SK-N-SH (cell line): Measurements from ENCODE around the gene TMPRSS11F. TPM values are rescaled to one million over a fixed set of nuclear protein-coding genes. Genes with fewer than 3 reads are reported as not detected.

Experiments used
- CTCF ChIA-PET: fragments of 300-600, 350-600 bp; formaldehyde crosslinking; extraction: SDS; loops from one replicate; lab custom pipeline; 2021; lab: Yijun Ruan, JAX
- POLR2A ChIA-PET: fragments of 350-600 bp; sonication (Branson Sonifier 250); formaldehyde crosslinking; extraction: SDS; loops from one replicate; lab custom pipeline; 2020; ENCODE audit warnings: antibody characterized with exemption, inconsistent platforms; lab: Yijun Ruan, JAX
- DNase-seq: peaks from one replicate; pipeline ENCODE4 v3.0.0; 2012
- H2AFZ ChIP-seq: fragments of 200-600 bp; sonication (generic); 2 replicates; pipeline ENCODE4 v1.8.1; 2016; ENCODE audit warnings: antibody characterized with exemption, mild to moderate bottlenecking, low read depth
- H3F3A ChIP-seq: fragments of 200-600 bp; sonication (generic); replicated peaks from 2 replicates; pipeline ENCODE3; 2016; ENCODE audit warnings: antibody characterized with exemption, mild to moderate bottlenecking; ENCODE audit not compliant: insufficient read depth
- H3K27ac ChIP-seq, 2 experiments: fragments of 200-500 bp in 1 of 2; fragments of 200-600 bp in 1 of 2; sonication (Bioruptor generic) in 1 of 2; sonication (generic), shearing (Covaris generic) in 1 of 2; 2 replicates each; pipeline versions ENCODE4 v1.5.1 to v1.6.1; 2014 to 2016; ENCODE audit warnings: low read depth in 2 of 2, inconsistent platforms in 1 of 2, low read length in 1 of 2, mild to moderate bottlenecking in 1 of 2, mixed read lengths in 1 of 2
- H3K27me3 ChIP-seq: fragments of 200-600 bp; sonication (generic), shearing (Covaris generic); 2 replicates; pipeline ENCODE4 v1.6.1; 2016; ENCODE audit warnings: mixed run types; ENCODE audit not compliant: insufficient read depth
- H3K36me3 ChIP-seq, 2 experiments: fragments of 200-500 bp in 1 of 2; fragments of 200-600 bp in 1 of 2; sonication (Bioruptor generic) in 1 of 2; sonication (generic) in 1 of 2; replicated peaks in 1 of 2; 2 replicates each; pipeline versions ENCODE3 to v1.5.1; 2014 to 2016; ENCODE audit warnings: low read length in 1 of 2, mild to moderate bottlenecking in 1 of 2; ENCODE audit not compliant: insufficient read depth in 2 of 2, control insufficient read depth in 1 of 2
- H3K4me1 ChIP-seq, 2 experiments: fragments of 200-500 bp in 1 of 2; fragments of 200-600 bp in 1 of 2; sonication (Bioruptor generic) in 1 of 2; sonication (generic), shearing (Covaris generic) in 1 of 2; 2 replicates each; pipeline versions ENCODE4 v1.5.1 to v1.6.1; 2014 to 2016; ENCODE audit warnings: low read depth in 1 of 2, low read length in 1 of 2, mixed run types in 1 of 2; ENCODE audit not compliant: insufficient read depth in 2 of 2, control insufficient read depth in 1 of 2
- H3K4me2 ChIP-seq: fragments of 200-600 bp; sonication (generic), shearing (Covaris generic); 2 replicates; pipeline ENCODE4 v1.6.1; 2017; ENCODE audit warnings: mixed run types
- H3K4me3 ChIP-seq, 2 experiments: fragments of 200-500 bp in 1 of 2; fragments of 200-600 bp in 1 of 2; sonication (Bioruptor generic) in 1 of 2; sonication (generic), shearing (Covaris generic) in 1 of 2; 2 replicates each; pipeline versions ENCODE4 v1.5.1 to v1.8.1; 2014 to 2016; ENCODE audit warnings: low read depth in 2 of 2, inconsistent platforms in 1 of 2, low read length in 1 of 2, mild to moderate bottlenecking in 1 of 2, mixed read lengths in 1 of 2, moderate library complexity in 1 of 2
- H3K79me2 ChIP-seq: fragments of 200-600 bp; sonication (generic); 2 replicates; pipeline ENCODE4 v1.8.1; 2017; ENCODE audit warnings: mild to moderate bottlenecking; ENCODE audit not compliant: insufficient read depth
- H3K9ac ChIP-seq: fragments of 200-600 bp; sonication (generic); 2 replicates; pipeline ENCODE4 v1.6.1; 2017; ENCODE audit warnings: mixed run types
- H3K9me2 ChIP-seq: fragments of 200-600 bp; sonication (generic); 2 replicates; pipeline ENCODE4 v1.6.1; 2017; ENCODE audit warnings: mixed run types
- H3K9me3 ChIP-seq: fragments of 200-600 bp; sonication (generic); 2 replicates; pipeline ENCODE4 v1.6.1; 2017; ENCODE audit warnings: mixed run types, mild to moderate bottlenecking, moderate library complexity
- H4K20me1 ChIP-seq: fragments of 200-600 bp; sonication (generic); 2 replicates; pipeline ENCODE4 v1.6.1; 2017; ENCODE audit warnings: mild to moderate bottlenecking, mixed run types; ENCODE audit not compliant: insufficient read depth
- CHD2 ChIP-seq: fragments of 150-350 bp; IDR thresholded peaks from 2 replicates; pipeline ENCODE4 v1.6.1; 2018; ENCODE audit warnings: low read length; ENCODE audit not compliant: partially characterized antibody
- ELF1 ChIP-seq: IDR thresholded peaks from 2 replicates; pipeline ENCODE4 v1.4.0; 2012
- EZH2phosphoT487 ChIP-seq: fragments of 200-600 bp; sonication (generic); IDR thresholded peaks from 2 replicates; pipeline ENCODE4 v1.6.1; 2017; ENCODE audit warnings: low read depth, mixed run types, mild to moderate bottlenecking, antibody characterized with exemption, moderate library complexity, borderline replicate concordance
- GATA2 ChIP-seq: sonication (generic); formaldehyde crosslinking; IDR thresholded peaks from 2 replicates; pipeline ENCODE4 v1.5.0; 2020; ENCODE audit warnings: mild to moderate bottlenecking, missing genetic modification reagents
- IRF3 ChIP-seq: fragments of 150-350 bp; IDR thresholded peaks from 2 replicates; pipeline ENCODE4 v1.6.1; 2016; ENCODE audit warnings: mild to moderate bottlenecking, low read depth, low read length
- MAX ChIP-seq: IDR thresholded peaks from 2 replicates; pipeline ENCODE4 v1.4.0; 2012; ENCODE audit warnings: low read depth
- MEF2A ChIP-seq: IDR thresholded peaks from 2 replicates; pipeline ENCODE4 v1.4.0; 2012; ENCODE audit warnings: low read depth, borderline replicate concordance
- NFIC ChIP-seq: IDR thresholded peaks from 2 replicates; pipeline ENCODE4 v1.4.0; 2012; ENCODE audit warnings: borderline replicate concordance
- NRF1 ChIP-seq: IDR thresholded peaks from 2 replicates; pipeline ENCODE4 v1.6.1; 2012; ENCODE audit warnings: low read depth, mild to moderate bottlenecking, low read length
- POLR2AphosphoS5 ChIP-seq: IDR thresholded peaks from 2 replicates; pipeline ENCODE4 v1.6.1; 2012; ENCODE audit warnings: low read depth, low read length
- RAD21 ChIP-seq: IDR thresholded peaks from 2 replicates; pipeline ENCODE4 v1.6.1; 2012; ENCODE audit warnings: mild to moderate bottlenecking, low read length
- RCOR1 ChIP-seq: fragments of 150-350 bp; IDR thresholded peaks from 2 replicates; pipeline ENCODE4 v1.6.1; 2017; ENCODE audit warnings: antibody characterized with exemption, low read length
- REST ChIP-seq: IDR thresholded peaks from 2 replicates; pipeline ENCODE4 v1.6.1; 2012; ENCODE audit warnings: mild to moderate bottlenecking, low read depth, low read length, moderate library complexity
- SMC3 ChIP-seq: IDR thresholded peaks from 2 replicates; pipeline ENCODE4 v1.6.1; 2012; ENCODE audit warnings: low read depth, low read length, improper control_type of control experiment
- TAF1 ChIP-seq: IDR thresholded peaks from 2 replicates; pipeline ENCODE4 v1.6.1; 2012; ENCODE audit warnings: low read depth, mild to moderate bottlenecking, low read length, moderate library complexity, borderline replicate concordance
- TCF12 ChIP-seq: IDR thresholded peaks from 2 replicates; pipeline ENCODE4 v1.4.0; 2012
- USF1 ChIP-seq: IDR thresholded peaks from 2 replicates; pipeline ENCODE4 v1.4.0; 2012; ENCODE audit warnings: low read depth, borderline replicate concordance
- USF2 ChIP-seq: fragments of 150-350 bp; IDR thresholded peaks from 2 replicates; pipeline ENCODE4 v1.6.1; 2017; ENCODE audit warnings: antibody characterized with exemption, low read length, low read depth, borderline replicate concordance
- YY1 ChIP-seq: IDR thresholded peaks from 2 replicates; pipeline ENCODE4 v1.4.0; 2012; ENCODE audit warnings: low read depth, mild to moderate bottlenecking
- WGBS: methylation state at CpG from one replicate; pipeline ENCODE4 v1.1.6; 2017; ENCODE audit warnings: low lambda C conversion rate; 5-methylcytosine and 5-hydroxymethylcytosine counted together
- polyA plus RNA-seq, 3 experiments: library from polyadenylated mRNA; depleted of rRNA; stranded (reverse); fragments of >200 nt; gene quantifications; 2 replicates each; pipeline ENCODE4 v1.2.3, GENCODE V29; 2012

TMPRSS11F gene
- polyA plus RNA-seq, 1 of the 3 experiments (the other 2 are of a cell fraction), result not detected

GRCh38 chr4:68077737-68078136, 51.9 kb downstream of the TMPRSS11F start:
- H3K36me3 ChIP-seq, result no peaks in the 10 kb centered on the region
- TF ChIP-seq IRF3 (no peak), MAX (no peak), EZH2phosphoT487 (no peak), USF2 (no peak), RCOR1 (no peak), MEF2A (no peak), POLR2AphosphoS5 (no peak), USF1 (no peak)
- H3K9me3 ChIP-seq, result no peaks in the 10 kb centered on the region
- H3K27ac ChIP-seq, result no peak overlapping the region
- no peaks in the 10 kb centered on the region for H4K20me1 ChIP-seq
- no peaks in the 10 kb centered on the region for H3K27me3 ChIP-seq
- no peak for DNase-seq
- no peaks in the 10 kb centered on the region for H3K9me2 ChIP-seq
- no peak overlapping the region for H3K4me3 ChIP-seq
- H3K79me2 ChIP-seq, result no peaks in the 10 kb centered on the region
- WGBS, result 22% methylated on average over 4 of the region's 8 CpGs
- no peak overlapping the region for H3K9ac ChIP-seq
- CTCF ChIA-PET, result no interaction called here
- H3K4me1 ChIP-seq, result no peaks in the 10 kb centered on the region
- H3F3A ChIP-seq, result no peaks in the 10 kb centered on the region
- H3K4me2 ChIP-seq, result no peak overlapping the region
- H2AFZ ChIP-seq, result no peak overlapping the region
- POLR2A ChIA-PET, result no interaction called here

- DNase-seq, result no peak
- POLR2A ChIA-PET, result no interaction called here
Observed at GRCh38 chr4:68077301-68077700, 52.4 kb downstream of the TMPRSS11F start.

More at GRCh38 chr4:68077301-68077700, 52.4 kb downstream of the TMPRSS11F start:
- no peak overlapping the region for H3K4me3 ChIP-seq
- no peak overlapping the region for H3K27ac ChIP-seq
- CTCF ChIA-PET, result no interaction called here
- no peaks in the 10 kb centered on the region for H3F3A ChIP-seq
- no peak overlapping the region for H3K9ac ChIP-seq
- no peaks in the 10 kb centered on the region for H3K9me3 ChIP-seq
- no peaks in the 10 kb centered on the region for H3K36me3 ChIP-seq
- H3K27me3 ChIP-seq, result no peaks in the 10 kb centered on the region
- no peak overlapping the region for H3K4me2 ChIP-seq
- H4K20me1 ChIP-seq, result no peaks in the 10 kb centered on the region
- H3K9me2 ChIP-seq, result no peaks in the 10 kb centered on the region
- TF ChIP-seq GATA2 (CRISPR knock-in tag) (no peak), SMC3 (no peak), MAX (no peak), TCF12 (no peak), IRF3 (no peak), YY1 (no peak), EZH2phosphoT487 (no peak), NRF1 (no peak), CHD2 (no peak), RCOR1 (no peak), ELF1 (no peak), REST (no peak), TAF1 (no peak), USF2 (no peak), RAD21 (no peak), NFIC (no peak)
- TF ChIP-seq, all 33 proteins: peak for 0
- Histone ChIP-seq H3K4me1 (no peaks in the 10 kb centered on the region), H3K79me2 (no peaks in the 10 kb centered on the region), H2AFZ (no peak overlapping the region)
